IMR-90 (cell line): ENCODE data around the gene DIPK1B. TPM values are rescaled to one million over a fixed set of nuclear protein-coding genes. Genes with fewer than 3 reads are reported as not detected.

Source experiments
- ATAC-seq: fragments of 200-7000 bp; cut with Tn5 transposase; 2 replicates; pipeline ENCODE4 v1.9.1; 2020; ENCODE audit warnings: low read depth, mild to moderate bottlenecking, moderate library complexity
- BruUV-seq: library from RNA; stranded (reverse); fragments of 400-500 nt; replicated peaks from 2 replicates; lab custom pipeline; 2021; lab: Mats Ljungman, UMichigan
- CTCF ChIA-PET: fragments of 300-600 bp; formaldehyde crosslinking; extraction: SDS; loops from one replicate; lab custom pipeline; 2021; ENCODE audit warnings: antibody characterized with exemption; lab: Yijun Ruan, JAX
- POLR2A ChIA-PET: fragments of 300-600 bp; sonication (Branson Sonifier 250); formaldehyde crosslinking; loops from one replicate; lab custom pipeline; 2022; ENCODE audit warnings: antibody characterized with exemption; ENCODE audit not compliant: unreplicated experiment; lab: Charles Lee
- DNase-seq: peaks from one replicate; pipeline ENCODE4 v3.0.0; 2013
- H2AFZ ChIP-seq: replicated peaks from 2 replicates; pipeline ENCODE3; 2013; ENCODE audit warnings: low read length, mild to moderate bottlenecking; ENCODE audit not compliant: poor library complexity
- H2AK5ac ChIP-seq: 2 replicates; pipeline ENCODE4 v1.6.1; 2013; ENCODE audit warnings: low read depth, low read length, inconsistent platforms
- H2AK9ac ChIP-seq: replicated peaks from 2 replicates; pipeline ENCODE3; 2013; ENCODE audit warnings: mild to moderate bottlenecking, low read depth, low read length, moderate library complexity; ENCODE audit not compliant: poor library complexity
- H2BK120ac ChIP-seq: 2 replicates; pipeline ENCODE4 v1.6.1; 2013; ENCODE audit warnings: low read depth, low read length, inconsistent platforms
- H2BK15ac ChIP-seq: 3 replicates; pipeline ENCODE4 v1.6.1; 2013; ENCODE audit warnings: low read depth, low read length, inconsistent platforms
- H2BK20ac ChIP-seq: 2 replicates; pipeline ENCODE4 v1.6.1; 2013; ENCODE audit warnings: low read depth, mild to moderate bottlenecking, inconsistent platforms, low read length, moderate library complexity
- H2BK5ac ChIP-seq: 2 replicates; pipeline ENCODE4 v1.6.1; 2013; ENCODE audit warnings: mild to moderate bottlenecking, low read depth, low read length, inconsistent platforms; ENCODE audit not compliant: poor library complexity, severe bottlenecking
- H3K14ac ChIP-seq: replicated peaks from 2 replicates; pipeline ENCODE4 v1.6.1; 2013; ENCODE audit warnings: low read depth, low read length, inconsistent platforms
- H3K18ac ChIP-seq: 2 replicates; pipeline ENCODE4 v1.6.1; 2013; ENCODE audit warnings: low read depth, low read length, control low read depth
- H3K23ac ChIP-seq: 2 replicates; pipeline ENCODE4 v1.6.1; 2013; ENCODE audit warnings: low read depth, low read length, inconsistent platforms
- H3K27ac ChIP-seq: 2 replicates; pipeline ENCODE4 v1.5.1; 2013; ENCODE audit warnings: mild to moderate bottlenecking, control low read depth, low read length; ENCODE audit not compliant: insufficient read depth
- H3K27me3 ChIP-seq: 2 replicates; pipeline ENCODE4 v1.6.1; 2013; ENCODE audit warnings: low read length; ENCODE audit not compliant: control insufficient read depth, insufficient read depth
- H3K36me3 ChIP-seq: 2 replicates; pipeline ENCODE4 v1.6.1; 2013; ENCODE audit warnings: low read length, mixed read lengths; ENCODE audit not compliant: control insufficient read depth, insufficient read depth
- H3K4ac ChIP-seq: 2 replicates; pipeline ENCODE4 v1.6.1; 2013; ENCODE audit warnings: low read depth, low read length, inconsistent platforms
- H3K4me1 ChIP-seq: 2 replicates; pipeline ENCODE4 v1.6.1; 2013; ENCODE audit warnings: low read length, mixed read lengths; ENCODE audit not compliant: control insufficient read depth, insufficient read depth
- H3K4me2 ChIP-seq: 2 replicates; pipeline ENCODE4 v1.6.1; 2013; ENCODE audit warnings: low read depth, mild to moderate bottlenecking, control low read depth, low read length, moderate library complexity
- H3K4me3 ChIP-seq: 2 replicates; pipeline ENCODE4 v1.5.1; 2013; ENCODE audit warnings: low read depth, mild to moderate bottlenecking, control low read depth, low read length, moderate library complexity; ENCODE audit not compliant: insufficient read depth
- H3K56ac ChIP-seq: 2 replicates; pipeline ENCODE4 v1.6.1; 2013; ENCODE audit warnings: low read length, inconsistent platforms; ENCODE audit not compliant: insufficient read depth; ENCODE audit errors: extremely low read depth
- H3K79me1 ChIP-seq, 2 experiments: 2 replicates each; pipeline ENCODE4 v1.6.1; 2013; ENCODE audit warnings: low read length in 2 of 2, inconsistent platforms in 1 of 2, low read depth in 1 of 2
- H3K9ac ChIP-seq: 2 replicates; pipeline ENCODE4 v1.6.1; 2013; ENCODE audit warnings: low read depth, low read length, control low read depth
- H3K9me1 ChIP-seq: 2 replicates; pipeline ENCODE4 v1.6.1; 2013; ENCODE audit warnings: low read length, inconsistent platforms; ENCODE audit not compliant: insufficient read depth
- H3K9me3 ChIP-seq: 2 replicates; pipeline ENCODE4 v1.6.1; 2013; ENCODE audit warnings: low read length; ENCODE audit not compliant: control insufficient read depth, insufficient read depth
- H4K20me1 ChIP-seq: 2 replicates; pipeline ENCODE4 v1.6.1; 2013; ENCODE audit warnings: low read length, inconsistent platforms; ENCODE audit not compliant: insufficient read depth
- H4K5ac ChIP-seq: 2 replicates; pipeline ENCODE4 v1.6.1; 2013; ENCODE audit warnings: mild to moderate bottlenecking, low read depth, low read length, control low read depth
- H4K8ac ChIP-seq, 2 experiments: 2 replicates each; pipeline ENCODE4 v1.6.1; 2013; ENCODE audit warnings: low read depth in 2 of 2, low read length in 2 of 2, control low read depth in 1 of 2, inconsistent platforms in 1 of 2
- H4K91ac ChIP-seq: 2 replicates; pipeline ENCODE4 v1.6.1; 2013; ENCODE audit warnings: low read depth, low read length, inconsistent platforms; ENCODE audit not compliant: insufficient read depth
- MAFK ChIP-seq: IDR thresholded peaks from 2 replicates; pipeline ENCODE4 v1.6.1; 2012; ENCODE audit warnings: low read depth, low read length, improper control_type of control experiment
- MXI1 ChIP-seq: IDR thresholded peaks from 2 replicates; pipeline ENCODE4 v1.6.1; 2012; ENCODE audit warnings: low read depth, mild to moderate bottlenecking, low read length, moderate library complexity, borderline replicate concordance
- NFE2L2 ChIP-seq: fragments of 150-350 bp; IDR thresholded peaks from 2 replicates; pipeline ENCODE4 v1.6.1; 2016; ENCODE audit warnings: low read depth, mild to moderate bottlenecking, low read length
- POLR2A ChIP-seq: IDR thresholded peaks from 2 replicates; pipeline ENCODE4 v1.6.1; 2012; ENCODE audit warnings: mild to moderate bottlenecking, low read depth, low read length
- RAD21 ChIP-seq: IDR thresholded peaks from 2 replicates; pipeline ENCODE4 v1.6.1; 2012; ENCODE audit warnings: low read length, improper control_type of control experiment
- WGBS, 2 experiments: methylation state at CpG; one replicate each; pipeline versions ENCODE4 v1.1.5 to v1.1.7; 2013; ENCODE audit warnings: missing lambda C conversion rate in 2 of 2; ENCODE audit not compliant: insufficient read length in 1 of 2; ENCODE audit errors: extremely low coverage in 2 of 2; 5-methylcytosine and 5-hydroxymethylcytosine counted together
- dilution Hi-C: fragments of 300-500 bp; cut with HindIII; formaldehyde crosslinking; loops from one replicate; pipeline ENCODE4 v1.14.3; 2018; ENCODE audit warnings: low sequenced_read_pairs; ENCODE audit not compliant: unreplicated experiment
- in situ Hi-C: fragments of 300-500 bp; cut with MboI; formaldehyde crosslinking; loops from 3 replicates; pipeline ENCODE4 v1.14.3; 2019; ENCODE audit warnings: low sequenced_read_pairs, inconsistent platforms, mixed read lengths
- intact Hi-C: fragments of 100-400 bp; cut with micrococcal nuclease; formaldehyde crosslinking; loops from 2 replicates; pipeline ENCODE4 v1.10.0; 2022
- polyA plus RNA-seq, 3 experiments: library from polyadenylated mRNA; depleted of rRNA; stranded (reverse); fragments of >200 nt; gene quantifications; 2 replicates each; pipeline ENCODE4 v1.2.3, GENCODE V29; 2012; ENCODE audit warnings: low replicate concordance in 1 of 3
- total RNA-seq: library from RNA; depleted of rRNA; stranded (reverse); fragments of >200 nt; gene quantifications from 2 replicates; pipeline ENCODE4 v1.2.3, GENCODE V29; 2012
- TF ChIP-seq, protein P1 (sequence below): conservative IDR thresholded peaks from 2 replicates; pipeline ENCODE4 v1.5.1; 2012; ENCODE audit warnings: mild to moderate bottlenecking, low read depth, low read length, improper control_type of control experiment
- TF ChIP-seq, protein P2 (sequence below): fragments of 150-350 bp; IDR thresholded peaks from 2 replicates; pipeline ENCODE4 v1.6.1; 2016; ENCODE audit warnings: low read depth, mild to moderate bottlenecking, low read length, moderate library complexity, borderline replicate concordance

Gene DIPK1B
- total and polyA plus RNA-seq, 2 of the 4 experiments (the other 2 are of a cell fraction): 3.4 to 7.1 TPM

DNA sequence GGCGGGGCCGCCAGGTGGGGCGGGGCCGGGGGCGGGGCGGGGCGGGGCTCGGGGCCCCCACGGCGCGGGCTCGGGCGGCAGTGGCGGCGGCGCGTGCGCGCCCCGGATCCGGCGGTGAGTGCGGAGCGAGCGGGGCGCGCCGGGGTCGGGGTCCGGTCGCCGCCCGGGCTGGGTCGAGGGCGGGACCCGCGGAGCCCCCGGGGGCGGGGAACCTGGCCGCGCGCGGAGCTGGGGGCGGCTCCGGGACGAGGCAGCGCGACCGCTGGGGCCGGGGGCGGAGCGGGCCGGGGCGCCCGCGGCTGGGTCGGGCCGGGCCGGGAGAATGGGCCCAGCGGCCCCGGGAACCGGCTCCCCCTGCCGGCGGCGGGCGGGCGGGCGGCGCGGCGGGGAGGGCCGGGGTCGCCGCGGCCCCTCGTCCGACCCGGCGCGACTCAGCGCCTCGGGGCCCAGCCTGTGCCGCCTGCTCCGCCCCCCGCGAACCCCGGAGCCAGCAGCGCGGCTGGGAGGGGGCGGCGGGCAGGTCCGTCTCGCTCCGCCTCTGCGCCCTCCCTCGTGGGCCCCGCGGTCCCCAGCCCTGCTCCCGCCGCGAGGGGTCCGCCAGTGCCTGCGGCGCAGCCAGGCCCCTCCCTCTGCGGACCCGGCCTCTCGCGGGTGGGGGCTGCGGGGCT is 46.5 kb upstream of the DIPK1B start:
- H3K23ac ChIP-seq: no peak overlapping the region
- intact Hi-C loops: no loop called here
- H2BK120ac ChIP-seq: no peak overlapping the region
- H4K20me1 ChIP-seq: no peaks in the 10 kb centered on the region; the same call in 1 of the 2 replicates
- POLR2A ChIA-PET: no interaction called here
- ATAC-seq (peak; percentile 59), DNase-seq (no peak)
- H3K36me3 ChIP-seq: no peaks in the 10 kb centered on the region
- H3K9me1 ChIP-seq: no peaks in the 10 kb centered on the region
- 0% methylated on average over 28 of the region's 109 CpGs; no CpG with 5 or more reads in 1 of the 2 experiments for WGBS, 2 experiments
- no peaks in the 10 kb centered on the region for H3K79me1 ChIP-seq
- H3K9ac ChIP-seq: no peak overlapping the region
- no peak overlapping the region for H3K27ac ChIP-seq
- no peak overlapping the region for H2AK5ac ChIP-seq
- H3K14ac ChIP-seq: no peak overlapping the region
- no peak overlapping the region for H2BK5ac ChIP-seq
- H3K4me2 ChIP-seq: peak overlapping the region; percentile 59
- peaks cover 34% of the 10 kb centered on the region; the same call in 1 of the 2 replicates for H3K27me3 ChIP-seq
- peak overlapping the region; percentile 50 for H3K4me3 ChIP-seq
- no peak overlapping the region for H3K56ac ChIP-seq
- H4K91ac ChIP-seq: no peak overlapping the region
- no peak overlapping the region for H3K4ac ChIP-seq
- no peak overlapping the region for H2BK15ac ChIP-seq
- no peaks in the 10 kb centered on the region for H3K9me3 ChIP-seq
- peak overlapping the region; percentile 72 for H2AFZ ChIP-seq
- TF ChIP-seq RAD21 (no peak), MAFK (no peak), MXI1 (no peak), POLR2A (no peak), NFE2L2 (no peak)
- TF ChIP-seq, protein P1, sequence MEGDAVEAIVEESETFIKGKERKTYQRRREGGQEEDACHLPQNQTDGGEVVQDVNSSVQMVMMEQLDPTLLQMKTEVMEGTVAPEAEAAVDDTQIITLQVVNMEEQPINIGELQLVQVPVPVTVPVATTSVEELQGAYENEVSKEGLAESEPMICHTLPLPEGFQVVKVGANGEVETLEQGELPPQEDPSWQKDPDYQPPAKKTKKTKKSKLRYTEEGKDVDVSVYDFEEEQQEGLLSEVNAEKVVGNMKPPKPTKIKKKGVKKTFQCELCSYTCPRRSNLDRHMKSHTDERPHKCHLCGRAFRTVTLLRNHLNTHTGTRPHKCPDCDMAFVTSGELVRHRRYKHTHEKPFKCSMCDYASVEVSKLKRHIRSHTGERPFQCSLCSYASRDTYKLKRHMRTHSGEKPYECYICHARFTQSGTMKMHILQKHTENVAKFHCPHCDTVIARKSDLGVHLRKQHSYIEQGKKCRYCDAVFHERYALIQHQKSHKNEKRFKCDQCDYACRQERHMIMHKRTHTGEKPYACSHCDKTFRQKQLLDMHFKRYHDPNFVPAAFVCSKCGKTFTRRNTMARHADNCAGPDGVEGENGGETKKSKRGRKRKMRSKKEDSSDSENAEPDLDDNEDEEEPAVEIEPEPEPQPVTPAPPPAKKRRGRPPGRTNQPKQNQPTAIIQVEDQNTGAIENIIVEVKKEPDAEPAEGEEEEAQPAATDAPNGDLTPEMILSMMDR: 0 out of 2 replicates have a peak, but pooled peaks have one; percentile 11
- TF ChIP-seq, protein P2, sequence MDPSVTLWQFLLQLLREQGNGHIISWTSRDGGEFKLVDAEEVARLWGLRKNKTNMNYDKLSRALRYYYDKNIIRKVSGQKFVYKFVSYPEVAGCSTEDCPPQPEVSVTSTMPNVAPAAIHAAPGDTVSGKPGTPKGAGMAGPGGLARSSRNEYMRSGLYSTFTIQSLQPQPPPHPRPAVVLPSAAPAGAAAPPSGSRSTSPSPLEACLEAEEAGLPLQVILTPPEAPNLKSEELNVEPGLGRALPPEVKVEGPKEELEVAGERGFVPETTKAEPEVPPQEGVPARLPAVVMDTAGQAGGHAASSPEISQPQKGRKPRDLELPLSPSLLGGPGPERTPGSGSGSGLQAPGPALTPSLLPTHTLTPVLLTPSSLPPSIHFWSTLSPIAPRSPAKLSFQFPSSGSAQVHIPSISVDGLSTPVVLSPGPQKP: no peak
- BruUV-seq: no TSS peak
- H4K8ac ChIP-seq: no peak overlapping the region
- in situ Hi-C loops: no loop called here
- no peak overlapping the region for H2AK9ac ChIP-seq
- dilution Hi-C loops: no loop called here
- CTCF ChIA-PET: no interaction called here
- no peak overlapping the region for H3K18ac ChIP-seq
- peaks cover 4% of the 10 kb centered on the region; the same call in 1 of the 2 replicates for H3K4me1 ChIP-seq
- H2BK20ac ChIP-seq: no peak overlapping the region
- no peak overlapping the region for H4K5ac ChIP-seq
